Esophagus squamous epithelium (tissue), 5 donors: ENCODE results near the gene MYT1. TPM values are rescaled to one million over a fixed set of nuclear protein-coding genes. Genes with fewer than 3 reads are reported as not detected.

ENCODE experiments used
- DNase-seq: peaks from one replicate; lab custom pipeline; 2025; lab: John Stamatoyannopoulos, UW
- H3K27ac ChIP-seq, 4 donors: fragments of 200-600 bp; sonication (generic); one replicate each; pipeline ENCODE4 v1.5.1; 2016 to 2019; ENCODE audit warnings: mild to moderate bottlenecking in 1 of 4
- H3K27me3 ChIP-seq, 4 donors: fragments of 200-600 bp; sonication (generic); 1 replicate in 3 of 4; 2 replicates in 1 of 4; pipeline versions ENCODE4 v1.5.1 to v1.6.0; 2017 to 2021; ENCODE audit warnings: antibody characterized with exemption in 1 of 4
- H3K36me3 ChIP-seq, 3 donors: fragments of 200-600 bp; sonication (generic); one replicate each; pipeline ENCODE4 v1.5.1; 2016 to 2019
- H3K4me1 ChIP-seq, 3 donors: fragments of 200-600 bp; sonication (generic); one replicate each; pipeline ENCODE4 v1.5.1; 2017 to 2019
- H3K4me3 ChIP-seq, 4 donors: fragments of 200-600 bp; sonication (generic); 1 replicate in 3 of 4; 2 replicates in 1 of 4; pipeline ENCODE4 v1.5.1; 2016 to 2019; ENCODE audit warnings: mild to moderate bottlenecking in 2 of 4, moderate library complexity in 1 of 4
- H3K9me3 ChIP-seq, 3 donors: fragments of 200-600 bp; sonication (generic); one replicate each; pipeline ENCODE4 v1.5.1; 2016 to 2019
- POLR2A ChIP-seq, 4 donors: fragments of 450-650 bp; IDR thresholded peaks; one replicate each; pipeline ENCODE4 v1.6.1; 2017; ENCODE audit warnings: antibody characterized with exemption in 4 of 4, mild to moderate bottlenecking in 4 of 4, moderate library complexity in 3 of 4
- WGBS, 2 donors: methylation state at CpG; one replicate each; pipeline ENCODE4 v1.1.5; 2018; 5-methylcytosine and 5-hydroxymethylcytosine counted together
- intact Hi-C: fragments of 100-400 bp; cut with DNase I; formaldehyde crosslinking; loops from one replicate; pipeline ENCODE4 v1.15.0; 2022
- total RNA-seq, 4 donors: library from RNA; depleted of rRNA; stranded (reverse); fragments of >200 nt; gene quantifications; one replicate each; pipeline ENCODE4 v1.1.0, GENCODE V29; 2016
- TF ChIP-seq, protein P1 (sequence below), 6 experiments: fragments of 450-650 bp in 4 of 6; fragments of 200-600 bp in 2 of 6; sonication (generic) in 2 of 6; IDR thresholded peaks; one replicate each; pipeline ENCODE4 v1.5.1; 2016 to 2019; ENCODE audit warnings: antibody characterized with exemption in 6 of 6, mild to moderate bottlenecking in 4 of 6, moderate library complexity in 4 of 6
- donor health status: DM: yes; HTN: yes; CAD: no.

The MYT1 gene
- total RNA-seq, 4 donors from 2014 or later, result not detected

GRCh38 chr20:64240243-64241015 is 76.2 kb downstream of the MYT1 start:
- intact Hi-C loops, result no loop called here
- TF ChIP-seq, protein P1, sequence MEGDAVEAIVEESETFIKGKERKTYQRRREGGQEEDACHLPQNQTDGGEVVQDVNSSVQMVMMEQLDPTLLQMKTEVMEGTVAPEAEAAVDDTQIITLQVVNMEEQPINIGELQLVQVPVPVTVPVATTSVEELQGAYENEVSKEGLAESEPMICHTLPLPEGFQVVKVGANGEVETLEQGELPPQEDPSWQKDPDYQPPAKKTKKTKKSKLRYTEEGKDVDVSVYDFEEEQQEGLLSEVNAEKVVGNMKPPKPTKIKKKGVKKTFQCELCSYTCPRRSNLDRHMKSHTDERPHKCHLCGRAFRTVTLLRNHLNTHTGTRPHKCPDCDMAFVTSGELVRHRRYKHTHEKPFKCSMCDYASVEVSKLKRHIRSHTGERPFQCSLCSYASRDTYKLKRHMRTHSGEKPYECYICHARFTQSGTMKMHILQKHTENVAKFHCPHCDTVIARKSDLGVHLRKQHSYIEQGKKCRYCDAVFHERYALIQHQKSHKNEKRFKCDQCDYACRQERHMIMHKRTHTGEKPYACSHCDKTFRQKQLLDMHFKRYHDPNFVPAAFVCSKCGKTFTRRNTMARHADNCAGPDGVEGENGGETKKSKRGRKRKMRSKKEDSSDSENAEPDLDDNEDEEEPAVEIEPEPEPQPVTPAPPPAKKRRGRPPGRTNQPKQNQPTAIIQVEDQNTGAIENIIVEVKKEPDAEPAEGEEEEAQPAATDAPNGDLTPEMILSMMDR (IDR thresholded peaks at IDR 0.05), result no peak
- TF ChIP-seq POLR2A (IDR thresholded peaks at IDR 0.05), result no peak
- no peaks in the 10 kb centered on the region for H3K9me3 ChIP-seq
- no peaks in the 10 kb centered on the region for H3K36me3 ChIP-seq
- no peak overlapping the region for H3K27ac ChIP-seq
- peaks cover 0 to 13% (median 0%) of the 10 kb centered on the region in 4 donors for H3K27me3 ChIP-seq
- no peak for DNase-seq
- 86 to 87% methylated on average over 9 to 22 of the region's 26 CpGs for WGBS, 2 donors
- H3K4me1 ChIP-seq, result no peaks in the 10 kb centered on the region
- H3K4me3 ChIP-seq, result no peak overlapping the region

- intact Hi-C loops, result no loop called here
These were observed 76.8 kb downstream of the MYT1 start for GRCh38 chr20:64241061-64241460.

GRCh38 chr20:64242003-64242796 is 77.9 kb downstream of the MYT1 start:
- Histone ChIP-seq H3K4me1 (no peaks in the 10 kb centered on the region), H3K27ac (no peak overlapping the region), H3K27me3 (peaks cover 0 to 26% (median 0%) of the 10 kb centered on the region in 4 donors), H3K36me3 (no peaks in the 10 kb centered on the region), H3K4me3 (no peak overlapping the region), H3K9me3 (no peaks in the 10 kb centered on the region)
- intact Hi-C loops, result no loop called here
- no peak for DNase-seq
- TF ChIP-seq POLR2A (IDR thresholded peaks at IDR 0.05), result no peak
- TF ChIP-seq, protein P1 (IDR thresholded peaks at IDR 0.05), result no peak
- 70 to 80% methylated on average over 15 to 18 of the region's 19 CpGs for WGBS, 2 donors

More at GRCh38 chr20:64241061-64241460, 76.8 kb downstream of the MYT1 start:
- Histone ChIP-seq H3K4me3 (no peak overlapping the region), H3K36me3 (no peaks in the 10 kb centered on the region), H3K4me1 (no peaks in the 10 kb centered on the region), H3K27me3 (peaks cover 0 to 14% (median 0%) of the 10 kb centered on the region in 4 donors), H3K27ac (no peak overlapping the region), H3K9me3 (no peaks in the 10 kb centered on the region)
- WGBS, 2 donors, result 70 to 81% methylated on average over 6 of the region's 8 CpGs
- TF ChIP-seq POLR2A (IDR thresholded peaks at IDR 0.05), result no peak
- TF ChIP-seq, protein P1 (IDR thresholded peaks at IDR 0.05), result no peak
- no peak for DNase-seq

- H3K4me1 ChIP-seq, result no peaks in the 10 kb centered on the region
- no peak overlapping the region for H3K27ac ChIP-seq
- H3K9me3 ChIP-seq, result no peaks in the 10 kb centered on the region
- no peak overlapping the region for H3K4me3 ChIP-seq
- intact Hi-C loops, result no loop called here
- H3K36me3 ChIP-seq, result no peaks in the 10 kb centered on the region
- H3K27me3 ChIP-seq, result peaks cover 0 to 31% (median 0%) of the 10 kb centered on the region in 4 donors
- DNase-seq, result no peak
- no peak for TF ChIP-seq POLR2A (IDR thresholded peaks at IDR 0.05)
- TF ChIP-seq, protein P1 (IDR thresholded peaks at IDR 0.05), result no peak
- 65 to 90% methylated on average over 2 of the region's 4 CpGs for WGBS, 2 donors
These were observed 78.7 kb downstream of the MYT1 start for GRCh38 chr20:64242797-64243475.
